Left lung (tissue), 10 donors: ENCODE measurements around the gene DTD1. TPM values are rescaled to one million over a fixed set of nuclear protein-coding genes. Genes with fewer than 3 reads are reported as not detected.

ENCODE experiments used
- ATAC-seq: fragments of 200-7000 bp; cut with Tn5 transposase; one replicate; pipeline ENCODE4 v1.9.1; 2020; ENCODE audit warnings: moderate library complexity
- DNase-seq, 4 donors: peaks; one replicate each; pipeline ENCODE4 v3.0.0-alpha.2; 2013 to 2020
- H3K27ac ChIP-seq, 2 donors: fragments of 200-600 bp; sonication (generic) in 1 of 2; one replicate each; pipeline versions ENCODE4 v1.5.0 to v1.8.0; 2020 to 2021
- H3K27me3 ChIP-seq, 2 donors: fragments of 200-600 bp; sonication (generic) in 1 of 2; one replicate each; pipeline versions ENCODE4 v1.5.0 to v1.8.0; 2020 to 2021
- H3K36me3 ChIP-seq, 2 donors: fragments of 200-600 bp; sonication (generic) in 1 of 2; one replicate each; pipeline versions ENCODE4 v1.5.0 to v1.8.0; 2020 to 2021
- H3K4me1 ChIP-seq, 2 donors: fragments of 200-600 bp; one replicate each; pipeline ENCODE4 v1.8.0; 2021
- H3K4me3 ChIP-seq, 2 donors: fragments of 200-600 bp; sonication (generic) in 1 of 2; one replicate each; pipeline versions ENCODE4 v1.5.0 to v1.8.0; 2020 to 2021; ENCODE audit warnings: mild to moderate bottlenecking in 1 of 2
- H3K9me3 ChIP-seq, 2 donors: fragments of 200-600 bp; sonication (generic) in 1 of 2; one replicate each; pipeline versions ENCODE4 v1.5.0 to v1.8.0; 2020 to 2021
- intact Hi-C, 2 donors: fragments of 100-400 bp; cut with DNase I; formaldehyde crosslinking; loops; one replicate each; pipeline versions ENCODE4 v1.11.2 to v1.14.2; 2022
- polyA plus RNA-seq, 6 donors: library from polyadenylated mRNA; unstranded; fragments of 120-200 nt; gene quantifications; one replicate each; pipeline ENCODE4 v1.2.1, GENCODE V29; 2013; ENCODE audit not compliant: insufficient read length in 6 of 6
- total RNA-seq, 2 donors: library from RNA; stranded (reverse); fragmentation: NEBNext Ultra II Directional; extraction: Animal tissue kit (Norgen Biotek cat#: 25700); gene quantifications; one replicate each; pipeline ENCODE4 v1.2.1, GENCODE V29; 2021
- TF ChIP-seq, protein P1 (sequence below), 2 donors: fragments of 200-600 bp; sonication (generic) in 1 of 2; IDR thresholded peaks; one replicate each; pipeline versions ENCODE4 v1.5.0 to v1.8.0; 2021; ENCODE audit warnings: antibody characterized with exemption in 2 of 2
- donor health status: DM: no; HTN: yes; CAD: no.
- donor health status: DM: no; HTN: no; CAD: no.

The DTD1 gene
- total and polyA plus RNA-seq, 8 donors, result 14.8 to 27.5 (median 25.6) TPM

DNA sequence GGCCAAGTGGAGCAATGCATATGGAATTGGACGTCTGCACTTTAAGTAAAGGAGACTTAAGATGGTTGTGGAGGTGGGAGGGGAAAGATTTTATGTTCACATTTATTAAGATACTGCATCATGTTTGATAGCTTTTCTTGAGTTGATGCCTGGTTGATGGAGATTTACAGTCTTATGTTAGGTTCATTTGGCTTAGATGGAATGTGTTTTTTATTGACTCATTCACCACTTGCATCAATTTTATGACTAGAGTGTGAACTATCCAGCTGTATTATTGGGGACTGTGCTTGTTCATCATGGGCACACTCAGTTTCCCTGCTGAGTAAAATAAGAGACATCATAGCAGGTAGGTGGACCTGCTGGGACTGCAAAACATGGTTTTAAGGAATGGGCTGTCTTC is 134.5 kb downstream of the DTD1 start:
- intact Hi-C loops, result no loop called here
- Histone ChIP-seq H3K4me3 (no peak overlapping the region), H3K27ac (no peak overlapping the region), H3K4me1 (no peaks in the 10 kb centered on the region), H3K27me3 (no peaks in the 10 kb centered on the region), H3K9me3 (no peaks in the 10 kb centered on the region), H3K36me3 (no peaks in the 10 kb centered on the region)
- TF ChIP-seq, protein P1, sequence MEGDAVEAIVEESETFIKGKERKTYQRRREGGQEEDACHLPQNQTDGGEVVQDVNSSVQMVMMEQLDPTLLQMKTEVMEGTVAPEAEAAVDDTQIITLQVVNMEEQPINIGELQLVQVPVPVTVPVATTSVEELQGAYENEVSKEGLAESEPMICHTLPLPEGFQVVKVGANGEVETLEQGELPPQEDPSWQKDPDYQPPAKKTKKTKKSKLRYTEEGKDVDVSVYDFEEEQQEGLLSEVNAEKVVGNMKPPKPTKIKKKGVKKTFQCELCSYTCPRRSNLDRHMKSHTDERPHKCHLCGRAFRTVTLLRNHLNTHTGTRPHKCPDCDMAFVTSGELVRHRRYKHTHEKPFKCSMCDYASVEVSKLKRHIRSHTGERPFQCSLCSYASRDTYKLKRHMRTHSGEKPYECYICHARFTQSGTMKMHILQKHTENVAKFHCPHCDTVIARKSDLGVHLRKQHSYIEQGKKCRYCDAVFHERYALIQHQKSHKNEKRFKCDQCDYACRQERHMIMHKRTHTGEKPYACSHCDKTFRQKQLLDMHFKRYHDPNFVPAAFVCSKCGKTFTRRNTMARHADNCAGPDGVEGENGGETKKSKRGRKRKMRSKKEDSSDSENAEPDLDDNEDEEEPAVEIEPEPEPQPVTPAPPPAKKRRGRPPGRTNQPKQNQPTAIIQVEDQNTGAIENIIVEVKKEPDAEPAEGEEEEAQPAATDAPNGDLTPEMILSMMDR (IDR thresholded peaks at IDR 0.05), result no peak
- DNase-seq (no peak), ATAC-seq (no peak)

DNA sequence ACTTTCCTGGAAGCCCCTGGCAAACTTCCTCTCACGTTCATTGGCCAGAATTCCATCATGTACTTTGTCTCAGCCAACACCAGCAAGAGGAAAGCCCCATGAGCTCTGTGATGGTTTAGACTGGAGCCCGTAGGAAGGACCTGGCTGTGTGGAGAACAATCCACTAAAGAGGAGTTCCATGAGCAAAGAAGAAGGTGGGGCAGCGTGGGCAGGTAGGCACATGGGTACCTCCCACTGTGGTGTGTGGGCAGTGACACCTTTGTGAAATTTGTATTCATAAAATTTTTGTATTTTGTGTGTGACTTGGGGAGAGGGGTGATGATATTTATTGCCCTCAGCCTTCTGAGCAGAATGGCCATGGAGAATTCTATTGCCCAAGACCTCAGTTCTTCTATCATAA is 136.2 kb downstream of the DTD1 start:
- H3K27ac ChIP-seq, result no peak overlapping the region
- DNase-seq (no peak), ATAC-seq (no peak)
- intact Hi-C loops, result no loop called here
- no peaks in the 10 kb centered on the region for H3K27me3 ChIP-seq
- no peaks in the 10 kb centered on the region for H3K36me3 ChIP-seq
- no peaks in the 10 kb centered on the region for H3K4me1 ChIP-seq
- no peaks in the 10 kb centered on the region for H3K9me3 ChIP-seq
- TF ChIP-seq, protein P1 (IDR thresholded peaks at IDR 0.05), result no peak
- H3K4me3 ChIP-seq, result no peak overlapping the region

- intact Hi-C loops, result no loop called here
- Histone ChIP-seq H3K27ac (no peak overlapping the region), H3K4me1 (no peaks in the 10 kb centered on the region), H3K36me3 (no peaks in the 10 kb centered on the region), H3K4me3 (no peak overlapping the region), H3K27me3 (no peaks in the 10 kb centered on the region), H3K9me3 (no peaks in the 10 kb centered on the region)
- TF ChIP-seq, protein P1 (IDR thresholded peaks at IDR 0.05), result no peak
- DNase-seq, result no peak
- ATAC-seq, result no peak
These were observed 137.1 kb downstream of the DTD1 start for GRCh38 chr20:18724788-18725464.

DNA sequence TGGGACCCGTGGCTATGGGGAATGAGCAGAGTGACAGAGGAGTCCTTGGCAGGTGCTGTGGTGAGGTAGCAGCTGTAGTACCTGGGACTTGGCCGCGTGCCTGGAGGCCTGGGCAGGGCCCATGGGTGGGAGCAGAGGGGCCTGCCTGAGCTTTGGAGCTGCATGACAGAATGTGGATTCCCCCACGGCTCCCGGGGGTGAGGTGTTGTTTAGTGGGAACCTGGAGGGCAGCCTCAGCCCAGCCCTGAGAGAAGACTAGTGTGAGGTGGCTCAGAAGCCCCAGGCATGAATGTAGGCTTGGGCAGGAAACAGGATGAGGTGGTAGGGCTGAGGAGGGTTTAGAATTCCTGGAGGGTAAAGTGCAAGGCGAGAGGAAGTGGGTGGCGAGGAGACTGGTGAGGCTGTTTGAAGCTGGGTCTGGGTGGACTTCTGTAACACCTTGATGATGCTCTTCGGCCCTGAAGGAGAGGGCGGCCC is 139.2 kb downstream of the DTD1 start:
- no peak overlapping the region for H3K27ac ChIP-seq
- DNase-seq (no peak), ATAC-seq (no peak)
- no peaks in the 10 kb centered on the region for H3K4me1 ChIP-seq
- no peak overlapping the region for H3K4me3 ChIP-seq
- H3K9me3 ChIP-seq, result no peaks in the 10 kb centered on the region
- H3K27me3 ChIP-seq, result no peaks in the 10 kb centered on the region
- no peaks in the 10 kb centered on the region for H3K36me3 ChIP-seq
- intact Hi-C loops, result no loop called here
- TF ChIP-seq, protein P1 (IDR thresholded peaks at IDR 0.05), result no peak

- intact Hi-C loops, result no loop called here
- Histone ChIP-seq H3K4me1 (no peaks in the 10 kb centered on the region), H3K4me3 (no peak overlapping the region), H3K27me3 (no peaks in the 10 kb centered on the region), H3K9me3 (no peaks in the 10 kb centered on the region), H3K36me3 (no peaks in the 10 kb centered on the region), H3K27ac (no peak overlapping the region)
- TF ChIP-seq, protein P1 (IDR thresholded peaks at IDR 0.05), result no peak
- DNase-seq (no peak), ATAC-seq (no peak)
These were observed 140.5 kb downstream of the DTD1 start for GRCh38 chr20:18728165-18728869.
